Epithelial cell of proximal tubule (primary cell): Measurements from ENCODE around the gene ZNF76. TPM values are rescaled to one million over a fixed set of nuclear protein-coding genes. Genes with fewer than 3 reads are reported as not detected.
A peak's percentile ranks its signal among the peaks of the same experiment; 100 is the strongest.

Experiments
- DNase-seq: peaks from one replicate; pipeline ENCODE4 v3.0.0-alpha.2; 2011; ENCODE audit warnings: low read depth
- H3K4me3 ChIP-seq: 2 replicates; pipeline ENCODE4 v1.5.1; 2011; ENCODE audit warnings: low read depth, mild to moderate bottlenecking, low read length
- total RNA-seq: library from RNA; depleted of rRNA; stranded (reverse); fragments of >200 nt; gene quantifications from 2 replicates; pipeline ENCODE4 v1.2.3, GENCODE V29; 2015
- TF ChIP-seq, protein P1 (sequence below): conservative IDR thresholded peaks from 2 replicates; pipeline ENCODE4 v1.5.1; 2012; ENCODE audit warnings: low read depth, mild to moderate bottlenecking, low read length

The ZNF76 gene
- total RNA-seq, 1 donor from 2014 or later, result 11.5 TPM

DNA sequence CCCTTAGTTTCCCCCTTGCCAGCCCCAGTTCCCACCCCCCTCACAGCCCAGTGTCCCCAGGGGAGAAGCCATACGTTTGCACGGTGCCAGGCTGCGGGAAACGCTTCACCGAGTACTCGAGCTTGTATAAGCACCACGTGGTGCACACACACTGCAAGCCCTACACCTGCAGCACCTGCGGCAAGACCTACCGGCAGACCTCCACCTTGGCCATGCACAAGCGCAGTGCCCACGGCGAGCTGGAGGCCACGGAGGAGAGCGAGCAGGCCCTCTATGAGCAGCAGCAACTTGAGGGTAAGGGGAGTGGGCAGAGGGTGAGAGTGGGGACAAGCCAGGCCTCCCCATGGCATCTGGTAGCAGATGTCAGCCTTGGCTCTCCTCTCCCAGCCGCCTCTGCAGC, 33.0 kb downstream of the ZNF76 start:
- no peak overlapping the region for H3K4me3 ChIP-seq
- DNase-seq, result no peak
- TF ChIP-seq, protein P1, sequence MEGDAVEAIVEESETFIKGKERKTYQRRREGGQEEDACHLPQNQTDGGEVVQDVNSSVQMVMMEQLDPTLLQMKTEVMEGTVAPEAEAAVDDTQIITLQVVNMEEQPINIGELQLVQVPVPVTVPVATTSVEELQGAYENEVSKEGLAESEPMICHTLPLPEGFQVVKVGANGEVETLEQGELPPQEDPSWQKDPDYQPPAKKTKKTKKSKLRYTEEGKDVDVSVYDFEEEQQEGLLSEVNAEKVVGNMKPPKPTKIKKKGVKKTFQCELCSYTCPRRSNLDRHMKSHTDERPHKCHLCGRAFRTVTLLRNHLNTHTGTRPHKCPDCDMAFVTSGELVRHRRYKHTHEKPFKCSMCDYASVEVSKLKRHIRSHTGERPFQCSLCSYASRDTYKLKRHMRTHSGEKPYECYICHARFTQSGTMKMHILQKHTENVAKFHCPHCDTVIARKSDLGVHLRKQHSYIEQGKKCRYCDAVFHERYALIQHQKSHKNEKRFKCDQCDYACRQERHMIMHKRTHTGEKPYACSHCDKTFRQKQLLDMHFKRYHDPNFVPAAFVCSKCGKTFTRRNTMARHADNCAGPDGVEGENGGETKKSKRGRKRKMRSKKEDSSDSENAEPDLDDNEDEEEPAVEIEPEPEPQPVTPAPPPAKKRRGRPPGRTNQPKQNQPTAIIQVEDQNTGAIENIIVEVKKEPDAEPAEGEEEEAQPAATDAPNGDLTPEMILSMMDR, result no peak

DNA sequence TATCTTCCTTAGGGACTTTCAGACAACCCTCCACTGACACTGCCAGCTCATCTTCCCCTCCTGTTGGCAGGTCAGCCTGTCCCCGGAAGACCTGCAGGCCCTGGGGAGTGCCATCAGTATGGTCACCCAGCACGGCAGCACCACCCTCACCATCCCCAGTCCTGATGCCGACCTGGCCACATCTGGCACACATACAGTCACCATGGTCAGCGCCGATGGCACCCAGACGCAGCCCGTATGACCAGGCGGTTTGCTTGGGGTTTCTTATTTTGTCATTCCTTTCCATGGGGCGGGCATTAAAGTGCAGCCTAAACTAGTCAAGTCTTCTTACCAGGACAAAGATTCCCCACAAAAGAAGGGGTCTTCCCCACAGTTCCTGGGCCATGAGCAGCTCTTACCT, 34.1 kb downstream of the ZNF76 start:
- DNase-seq, result no peak
- no peak overlapping the region for H3K4me3 ChIP-seq
- TF ChIP-seq, protein P1, result no peak

DNA sequence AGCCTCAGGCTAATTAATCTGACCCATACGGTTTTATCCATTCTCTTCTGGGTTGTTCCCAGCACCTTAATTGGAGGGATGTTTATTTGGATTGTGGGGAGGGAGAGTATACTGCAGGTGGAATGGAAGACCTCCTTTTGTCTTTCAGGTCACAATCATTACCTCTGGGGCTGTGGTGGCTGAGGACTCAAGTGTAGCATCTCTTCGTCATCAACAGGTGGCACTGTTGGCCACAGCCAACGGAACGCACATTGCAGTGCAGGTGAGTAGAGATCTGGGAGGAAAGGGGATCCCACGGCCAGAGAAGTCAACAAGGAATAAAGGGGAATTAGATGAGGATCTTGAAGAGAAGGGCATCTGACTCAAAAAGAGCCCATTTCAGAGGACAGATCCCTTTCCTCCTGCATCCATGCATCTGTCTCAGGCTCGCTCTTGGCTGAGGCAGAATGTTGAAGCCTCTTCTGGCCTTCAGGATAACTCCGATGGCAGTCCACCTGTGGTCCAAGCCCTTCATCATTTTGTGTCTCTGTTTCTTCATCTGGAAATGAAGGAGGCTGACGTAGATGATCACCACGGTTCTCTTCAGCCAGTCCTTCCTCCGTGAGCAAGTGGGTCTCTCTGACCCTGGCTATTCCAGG, 34.9 kb downstream of the ZNF76 start:
- H3K4me3 ChIP-seq, result no peak overlapping the region
- TF ChIP-seq, protein P1, result peak; percentile 93
- no peak for DNase-seq

DNA sequence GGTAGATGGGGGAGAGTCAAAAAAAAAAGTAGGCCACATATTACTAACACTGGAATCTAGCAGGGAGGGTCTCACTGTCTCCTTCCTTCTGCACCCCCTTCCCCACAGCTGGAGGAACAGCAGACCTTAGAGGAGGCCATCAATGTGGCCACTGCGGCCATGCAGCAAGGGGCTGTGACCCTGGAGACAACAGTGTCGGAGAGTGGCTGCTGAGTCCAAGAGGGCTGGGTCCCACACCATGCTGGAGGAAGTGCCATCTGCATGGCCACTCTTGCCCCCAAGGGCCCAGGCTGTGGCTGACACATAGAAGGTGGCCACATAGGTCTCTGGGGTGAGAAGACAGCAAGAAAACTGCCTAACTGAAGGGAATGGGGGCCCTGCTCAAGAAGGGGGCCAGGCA, 35.5 kb downstream of the ZNF76 start:
- TF ChIP-seq, protein P1, result no peak

DNA sequence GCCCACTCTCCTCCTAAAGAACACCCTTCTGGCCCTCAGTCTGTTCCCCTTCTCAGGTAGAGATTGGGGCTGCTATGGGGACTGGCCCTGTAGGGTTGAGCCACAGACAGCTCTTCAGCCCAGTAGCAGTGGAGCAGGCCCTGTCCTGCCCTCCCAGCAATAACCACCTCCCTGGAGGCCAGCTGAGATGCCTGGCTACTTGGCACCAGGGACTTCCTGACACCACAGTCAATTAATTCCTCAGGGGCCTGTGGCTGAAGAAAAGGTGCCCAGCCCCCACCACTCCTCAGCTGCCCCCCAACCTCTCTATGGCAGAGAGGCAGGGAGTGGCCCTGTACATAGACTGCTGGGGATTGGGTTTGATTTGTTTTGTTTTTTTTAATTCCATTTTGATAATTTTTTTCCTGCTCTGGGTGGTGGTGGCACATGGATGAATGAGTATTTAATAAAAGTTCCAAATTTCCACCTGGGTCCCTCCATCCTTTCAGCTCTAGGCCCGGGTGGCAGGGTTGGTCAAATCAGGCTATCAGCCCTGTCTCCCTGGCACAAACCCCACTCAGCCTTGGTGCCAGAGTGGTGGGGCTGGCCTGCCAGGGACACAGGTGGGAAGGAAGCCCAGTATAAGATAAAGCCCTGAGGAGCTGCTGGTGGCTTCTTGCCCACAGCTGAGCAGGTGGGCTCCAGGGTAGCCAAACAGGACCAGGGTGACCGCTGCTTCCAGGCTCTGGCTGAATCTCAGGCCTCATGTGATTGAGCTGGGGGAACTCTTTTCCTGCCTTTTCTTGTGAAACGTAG, 36.2 kb downstream of the ZNF76 start:
- TF ChIP-seq, protein P1, result no peak

More for the DNA sequence above, 35.5 kb downstream of the ZNF76 start:
- H3K4me3 ChIP-seq, result no peak overlapping the region
- no peak for DNase-seq

DNA sequence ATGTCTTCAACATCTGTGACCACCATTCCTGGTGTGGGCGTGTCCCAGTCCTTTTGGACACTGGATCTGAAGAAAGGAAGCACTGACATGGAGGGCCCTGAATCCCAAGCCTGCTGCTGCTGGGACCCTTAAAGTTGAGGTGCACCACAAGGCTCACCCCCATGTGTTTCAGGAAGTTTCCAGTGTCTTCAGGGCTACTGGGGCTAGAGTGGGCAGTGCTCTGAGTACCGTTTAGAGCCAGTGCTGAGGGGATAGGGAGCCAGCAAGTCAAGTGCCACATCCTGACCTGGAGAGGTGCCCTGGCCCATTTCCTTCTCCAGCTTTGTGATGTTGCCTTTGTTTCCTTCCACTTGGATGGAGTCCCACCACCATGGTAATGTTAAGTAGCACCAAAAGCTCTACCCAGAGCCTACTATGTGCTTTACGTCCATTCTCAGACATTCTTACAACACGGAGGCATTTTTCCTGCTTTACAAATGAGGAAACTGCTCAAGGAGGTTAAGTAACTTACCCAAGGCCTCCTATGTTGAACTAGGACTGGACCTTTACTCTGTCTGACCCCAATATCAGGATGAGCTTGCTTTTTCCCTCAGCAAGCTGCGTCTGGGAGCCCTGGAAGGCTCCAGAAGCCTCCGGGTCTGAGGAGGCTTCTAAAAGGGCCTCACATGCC, 37.5 kb downstream of the ZNF76 start:
- no peak overlapping the region for H3K4me3 ChIP-seq
- no peak for DNase-seq
- TF ChIP-seq, protein P1, result no peak

More for the DNA sequence above, 36.2 kb downstream of the ZNF76 start:
- no peak for DNase-seq
- no peak overlapping the region for H3K4me3 ChIP-seq
